Right atrium auricular region (tissue), 2 donors: ENCODE data around the gene DTL. TPM values are rescaled to one million over a fixed set of nuclear protein-coding genes. Genes with fewer than 3 reads are reported as not detected.

Experiments
- DNase-seq: peaks from one replicate; pipeline ENCODE4 v3.0.0-alpha.2; 2019; ENCODE audit warnings: low spot score
- H3K27ac ChIP-seq, 2 donors: fragments of 200-600 bp; sonication (generic); 1 replicate in 1 of 2; 2 replicates in 1 of 2; pipeline ENCODE4 v1.5.1; 2016 to 2019
- H3K27me3 ChIP-seq, 2 donors: fragments of 200-600 bp; sonication (generic); one replicate each; pipeline versions ENCODE4 v1.5.1 to v1.6.0; 2017 to 2019
- H3K36me3 ChIP-seq: fragments of 200-600 bp; sonication (generic); one replicate; pipeline ENCODE4 v1.5.1; 2016
- H3K4me1 ChIP-seq, 2 donors: fragments of 200-600 bp; sonication (generic); one replicate each; pipeline versions ENCODE4 v1.5.1 to v1.6.0; 2017 to 2019
- H3K4me3 ChIP-seq, 2 donors: fragments of 200-600 bp; sonication (generic); 1 replicate in 1 of 2; 2 replicates in 1 of 2; pipeline ENCODE4 v1.5.1; 2017 to 2019; ENCODE audit warnings: mild to moderate bottlenecking in 1 of 2, moderate library complexity in 1 of 2
- H3K9me3 ChIP-seq, 2 donors: fragments of 200-600 bp; sonication (generic); one replicate each; pipeline ENCODE4 v1.5.1; 2019
- CTCF ChIP-seq, 2 donors: fragments of 200-600 bp; sonication (generic); IDR thresholded peaks; one replicate each; pipeline ENCODE4 v1.5.1; 2019; ENCODE audit warnings: antibody characterized with exemption in 2 of 2
- total RNA-seq, 2 donors: library from RNA; depleted of rRNA; stranded (reverse); fragments of >200 nt; gene quantifications; one replicate each; pipeline ENCODE4 v1.1.0, GENCODE V29; 2016

The DTL gene
- total RNA-seq, 2 donors from 2014 or later = 0.08 TPM; not detected in 1

GRCh38 chr1:212108187-212108586 lies 72.6 kb downstream of the DTL start:
- no peak for DNase-seq
- Histone ChIP-seq H3K4me3 (no peak overlapping the region), H3K9me3 (no peaks in the 10 kb centered on the region), H3K4me1 (peaks cover 0 to 46% of the 10 kb centered on the region in 2 donors), H3K27me3 (no peaks in the 10 kb centered on the region), H3K27ac (no peak overlapping the region), H3K36me3 (no peaks in the 10 kb centered on the region)
- no peak for TF ChIP-seq CTCF (IDR thresholded peaks at IDR 0.05)

GRCh38 chr1:212108981-212109380 lies 73.4 kb downstream of the DTL start:
- H3K27ac ChIP-seq = no peak overlapping the region
- peaks cover 0 to 46% of the 10 kb centered on the region in 2 donors for H3K4me1 ChIP-seq
- H3K36me3 ChIP-seq = no peaks in the 10 kb centered on the region
- H3K27me3 ChIP-seq = no peaks in the 10 kb centered on the region
- DNase-seq = no peak
- no peak overlapping the region for H3K4me3 ChIP-seq
- no peaks in the 10 kb centered on the region for H3K9me3 ChIP-seq
- TF ChIP-seq CTCF (IDR thresholded peaks at IDR 0.05) = no peak

- Histone ChIP-seq H3K9me3 (no peaks in the 10 kb centered on the region), H3K4me1 (peaks cover 0 to 42% of the 10 kb centered on the region in 2 donors), H3K4me3 (no peak overlapping the region), H3K36me3 (no peaks in the 10 kb centered on the region), H3K27ac (no peak overlapping the region), H3K27me3 (no peaks in the 10 kb centered on the region)
- no peak for TF ChIP-seq CTCF (IDR thresholded peaks at IDR 0.05)
- no peak for DNase-seq
Measured at GRCh38 chr1:212109728-212110127, 74.2 kb downstream of the DTL start.

- Histone ChIP-seq H3K4me1 (peaks cover 0 to 34% of the 10 kb centered on the region in 2 donors), H3K27ac (no peak overlapping the region), H3K9me3 (no peaks in the 10 kb centered on the region), H3K36me3 (no peaks in the 10 kb centered on the region), H3K4me3 (no peak overlapping the region), H3K27me3 (no peaks in the 10 kb centered on the region)
- no peak for TF ChIP-seq CTCF (IDR thresholded peaks at IDR 0.05)
- no peak for DNase-seq
Measured at GRCh38 chr1:212110617-212111016, 75.1 kb downstream of the DTL start.

- no peaks in the 10 kb centered on the region for H3K9me3 ChIP-seq
- H3K27ac ChIP-seq = no peak overlapping the region
- DNase-seq = no peak
- no peaks in the 10 kb centered on the region for H3K36me3 ChIP-seq
- H3K4me1 ChIP-seq = peaks cover 0 to 34% of the 10 kb centered on the region in 2 donors
- H3K4me3 ChIP-seq = no peak overlapping the region
- H3K27me3 ChIP-seq = no peaks in the 10 kb centered on the region
- TF ChIP-seq CTCF (IDR thresholded peaks at IDR 0.05) = no peak
Measured at GRCh38 chr1:212111536-212111935, 76.0 kb downstream of the DTL start.

- H3K27ac ChIP-seq = no peak overlapping the region
- no peaks in the 10 kb centered on the region for H3K36me3 ChIP-seq
- DNase-seq = no peak
- no peak for TF ChIP-seq CTCF (IDR thresholded peaks at IDR 0.05)
- H3K27me3 ChIP-seq = no peaks in the 10 kb centered on the region
- no peak overlapping the region for H3K4me3 ChIP-seq
- H3K4me1 ChIP-seq = peaks cover 0 to 30% of the 10 kb centered on the region in 2 donors
- H3K9me3 ChIP-seq = no peaks in the 10 kb centered on the region
Measured at GRCh38 chr1:212113706-212114105, 78.2 kb downstream of the DTL start.
